Measurements from ENCODE around the gene AXIN1.
"Not testable (repeated sequence)": the region's sequence is repeated elsewhere in the genome, so short reads cannot be mapped to it uniquely, and the experiment has no call there.

Gene AXIN1

DNA sequence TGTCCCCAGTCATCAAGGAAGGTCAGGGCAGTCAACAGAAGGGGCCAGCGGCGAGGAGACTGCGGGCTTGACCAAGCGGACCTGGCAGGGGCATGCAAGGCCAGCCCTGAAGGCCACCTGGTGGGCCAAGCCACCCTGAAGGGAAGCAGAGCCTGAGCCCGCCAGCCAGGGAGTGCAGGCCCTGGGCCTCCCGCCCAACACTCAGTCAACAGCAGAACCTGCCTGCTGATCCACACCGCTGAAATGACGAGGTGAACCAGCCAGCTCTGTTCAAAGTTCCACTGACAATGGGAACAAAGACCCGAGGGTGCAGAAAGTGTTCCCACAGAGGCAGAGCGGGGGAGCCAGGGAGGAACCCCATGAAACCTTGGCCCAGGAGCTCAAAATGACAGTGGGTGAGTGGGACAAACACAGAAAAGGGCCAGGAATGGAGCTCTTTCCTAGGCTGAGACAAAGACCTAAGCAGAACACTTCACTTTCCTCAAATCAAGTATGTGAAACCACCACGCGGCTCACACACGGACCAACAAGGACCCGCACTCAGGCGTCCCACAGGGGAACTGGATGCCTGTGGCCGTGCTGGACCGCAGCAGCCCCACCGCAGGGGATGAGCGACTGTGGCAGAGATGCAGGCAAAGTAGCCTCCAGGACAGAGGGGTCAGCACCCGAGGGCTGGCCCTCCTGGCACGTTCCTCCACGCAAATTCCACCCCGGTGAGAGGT, 12.0 kb downstream of the AXIN1 start:
- H3K9ac ChIP-seq (ENCODE audit: low read length) = no peak overlapping the region
- no peaks in the 10 kb centered on the region for H3K27me3 ChIP-seq (ENCODE audit: control insufficient read depth, insufficient read depth, low read length)
- no peaks in the 10 kb centered on the region for H3K4me1 ChIP-seq (ENCODE audit: control insufficient read depth, insufficient read depth, low read length)
- no peak overlapping the region for H3K27ac ChIP-seq (ENCODE audit: low read depth, low read length)
- H3K4me3 ChIP-seq (ENCODE audit: low read length) = no peak overlapping the region
- H3K36me3 ChIP-seq (ENCODE audit: control insufficient read depth, insufficient read depth, low read length) = peaks cover 5% of the 10 kb centered on the region

- Histone ChIP-seq H3K9ac (ENCODE audit: low read length) (no peak overlapping the region), H3K27me3 (ENCODE audit: control insufficient read depth, insufficient read depth, low read length) (no peaks in the 10 kb centered on the region), H3K36me3 (ENCODE audit: control insufficient read depth, insufficient read depth, low read length) (no peaks in the 10 kb centered on the region), H3K4me1 (ENCODE audit: control insufficient read depth, insufficient read depth, low read length) (no peaks in the 10 kb centered on the region), H3K4me3 (ENCODE audit: low read length) (no peak overlapping the region), H3K27ac (ENCODE audit: low read depth, low read length) (no peak overlapping the region)
These were observed 12.8 kb downstream of the AXIN1 start for GRCh38 chr16:339680-340079.

DNA sequence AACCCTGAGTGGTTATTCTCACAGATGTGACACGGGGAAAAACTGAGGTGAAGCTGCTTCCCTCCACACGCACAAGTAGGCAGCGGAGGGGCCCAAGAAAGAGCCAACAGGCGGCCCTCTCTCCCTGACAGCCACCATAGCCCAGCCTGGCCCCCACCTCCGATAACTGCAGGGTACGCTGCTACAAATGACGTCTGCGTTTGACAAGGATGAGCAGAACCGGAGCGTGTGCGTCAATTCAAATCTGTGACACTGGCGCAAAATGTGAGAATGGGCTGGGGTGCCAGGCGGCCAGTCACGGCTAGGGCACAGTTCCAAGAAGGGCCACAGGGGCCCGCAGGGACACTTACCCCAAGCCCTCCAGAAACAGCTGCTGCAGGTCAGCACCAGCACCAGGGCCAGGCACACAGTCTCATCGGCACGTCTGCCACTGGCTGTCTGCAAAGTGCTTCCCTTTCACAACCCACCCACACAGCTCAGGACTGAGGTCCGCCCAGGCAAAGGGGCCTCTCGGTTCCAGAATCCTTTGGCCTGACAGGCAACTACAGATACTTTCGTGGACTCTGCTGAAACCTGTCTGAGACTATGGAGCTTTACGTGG, 14.4 kb downstream of the AXIN1 start:
- Histone ChIP-seq H3K9ac (ENCODE audit: low read length) (no peak overlapping the region), H3K27me3 (ENCODE audit: control insufficient read depth, insufficient read depth, low read length) (no peaks in the 10 kb centered on the region), H3K4me3 (ENCODE audit: low read length) (no peak overlapping the region), H3K27ac (ENCODE audit: low read depth, low read length) (no peak overlapping the region), H3K36me3 (ENCODE audit: control insufficient read depth, insufficient read depth, low read length) (no peaks in the 10 kb centered on the region), H3K4me1 (ENCODE audit: control insufficient read depth, insufficient read depth, low read length) (no peaks in the 10 kb centered on the region)

- Histone ChIP-seq H3K9ac (ENCODE audit: low read length) (no peak overlapping the region), H3K27me3 (ENCODE audit: control insufficient read depth, insufficient read depth, low read length) (no peaks in the 10 kb centered on the region), H3K27ac (ENCODE audit: low read depth, low read length) (no peak overlapping the region), H3K36me3 (ENCODE audit: control insufficient read depth, insufficient read depth, low read length) (no peaks in the 10 kb centered on the region), H3K4me3 (ENCODE audit: low read length) (no peak overlapping the region), H3K4me1 (ENCODE audit: control insufficient read depth, insufficient read depth, low read length) (no peaks in the 10 kb centered on the region)
These were observed 15.1 kb downstream of the AXIN1 start for GRCh38 chr16:337437-337836.

DNA sequence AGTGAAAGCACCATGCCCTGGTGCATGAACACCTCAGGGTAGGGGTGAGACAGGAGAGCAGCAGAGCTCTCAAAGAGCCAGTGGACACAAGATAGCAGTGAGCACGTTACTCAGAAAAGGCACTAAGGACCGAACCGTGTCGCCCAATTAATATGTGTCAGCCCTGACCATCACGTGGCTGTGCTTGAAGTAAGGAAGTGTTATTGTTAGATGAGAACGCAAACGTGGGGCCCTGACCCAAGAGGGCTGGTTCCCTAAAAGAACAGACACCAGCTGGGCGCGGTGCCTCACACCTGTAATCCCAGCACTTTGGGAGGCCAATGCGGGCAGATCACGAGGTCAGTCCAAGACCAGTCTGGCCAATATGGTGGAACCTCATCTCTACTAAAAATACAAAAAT, 16.3 kb downstream of the AXIN1 start:
- no peaks in the 10 kb centered on the region for H3K4me1 ChIP-seq (ENCODE audit: control insufficient read depth, insufficient read depth, low read length)
- no peaks in the 10 kb centered on the region for H3K36me3 ChIP-seq (ENCODE audit: control insufficient read depth, insufficient read depth, low read length)
- no peak overlapping the region for H3K27ac ChIP-seq (ENCODE audit: low read depth, low read length)
- no peak overlapping the region for H3K9ac ChIP-seq (ENCODE audit: low read length)
- no peaks in the 10 kb centered on the region for H3K27me3 ChIP-seq (ENCODE audit: control insufficient read depth, insufficient read depth, low read length)
- H3K4me3 ChIP-seq (ENCODE audit: low read length) = no peak overlapping the region

DNA sequence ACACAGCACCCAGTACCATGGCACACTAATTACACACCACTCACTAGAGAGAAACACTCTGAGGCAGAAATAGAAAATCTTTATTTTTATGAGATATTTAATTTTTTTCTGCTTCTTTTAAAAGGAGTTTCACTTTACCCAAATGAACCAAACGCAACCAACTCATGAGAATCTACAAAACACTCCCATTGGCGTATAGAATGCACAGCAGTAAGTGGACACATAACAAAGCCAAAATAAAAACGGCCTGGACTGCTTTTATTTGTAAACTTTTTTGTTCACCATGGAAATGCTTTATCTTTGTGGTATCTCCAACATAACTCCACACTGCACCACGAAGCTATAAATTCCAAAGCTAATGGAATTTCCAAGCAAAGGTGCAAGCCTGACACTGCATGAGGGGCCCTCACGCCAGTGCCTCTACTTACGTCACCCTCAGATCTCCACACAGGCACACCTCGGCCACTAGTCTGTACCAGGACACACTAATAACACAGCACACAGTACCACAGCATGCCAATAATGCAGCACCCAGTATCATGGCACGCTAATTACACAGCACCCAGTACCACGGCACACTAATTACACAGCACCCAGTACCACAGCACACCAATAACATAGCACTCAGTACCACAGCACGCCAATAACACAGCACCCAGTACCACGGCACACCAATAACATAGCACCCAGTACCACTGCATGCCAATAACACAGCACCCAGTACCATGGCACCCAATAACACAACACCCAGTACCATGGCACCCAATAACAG, 17.5 kb downstream of the AXIN1 start:
- H3K27ac ChIP-seq (ENCODE audit: low read depth, low read length); H3K27me3 ChIP-seq (ENCODE audit: control insufficient read depth, insufficient read depth, low read length); H3K4me3 ChIP-seq (ENCODE audit: low read length); H3K9ac ChIP-seq (ENCODE audit: low read length); H3K4me1 ChIP-seq (ENCODE audit: control insufficient read depth, insufficient read depth, low read length); H3K36me3 ChIP-seq (ENCODE audit: control insufficient read depth, insufficient read depth, low read length): not testable (repeated sequence)

DNA sequence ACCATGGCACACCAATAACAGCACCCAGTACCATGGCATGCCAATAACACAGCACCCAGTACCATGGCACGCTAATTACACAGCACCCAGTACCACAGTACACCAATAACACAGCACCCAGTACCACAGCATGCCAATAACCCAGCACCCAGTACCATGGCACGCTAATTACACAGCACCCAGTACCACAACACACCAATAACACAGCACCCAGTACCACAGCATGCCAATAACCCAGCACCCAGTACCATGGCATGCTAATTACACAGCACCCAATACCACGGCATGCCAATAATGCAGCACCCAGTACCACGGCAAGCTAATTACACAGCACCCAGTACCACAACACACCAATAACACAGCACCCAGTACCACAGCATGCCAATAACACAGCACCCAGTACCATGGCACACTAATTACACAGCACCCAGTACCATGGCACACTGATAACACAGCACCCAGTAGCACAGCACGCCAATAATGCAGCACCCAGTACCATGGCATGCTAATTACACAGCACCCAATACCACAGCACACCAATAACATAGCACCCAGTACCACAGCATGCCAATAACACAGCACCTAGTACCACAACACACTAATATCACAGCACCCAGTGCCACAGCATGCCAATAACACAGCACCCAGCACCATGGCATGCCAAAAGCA, 18.2 kb downstream of the AXIN1 start:
- H3K4me1 ChIP-seq (ENCODE audit: control insufficient read depth, insufficient read depth, low read length); H3K9ac ChIP-seq (ENCODE audit: low read length); H3K27ac ChIP-seq (ENCODE audit: low read depth, low read length); H3K27me3 ChIP-seq (ENCODE audit: control insufficient read depth, insufficient read depth, low read length); H3K36me3 ChIP-seq (ENCODE audit: control insufficient read depth, insufficient read depth, low read length); H3K4me3 ChIP-seq (ENCODE audit: low read length): not testable (repeated sequence)

DNA sequence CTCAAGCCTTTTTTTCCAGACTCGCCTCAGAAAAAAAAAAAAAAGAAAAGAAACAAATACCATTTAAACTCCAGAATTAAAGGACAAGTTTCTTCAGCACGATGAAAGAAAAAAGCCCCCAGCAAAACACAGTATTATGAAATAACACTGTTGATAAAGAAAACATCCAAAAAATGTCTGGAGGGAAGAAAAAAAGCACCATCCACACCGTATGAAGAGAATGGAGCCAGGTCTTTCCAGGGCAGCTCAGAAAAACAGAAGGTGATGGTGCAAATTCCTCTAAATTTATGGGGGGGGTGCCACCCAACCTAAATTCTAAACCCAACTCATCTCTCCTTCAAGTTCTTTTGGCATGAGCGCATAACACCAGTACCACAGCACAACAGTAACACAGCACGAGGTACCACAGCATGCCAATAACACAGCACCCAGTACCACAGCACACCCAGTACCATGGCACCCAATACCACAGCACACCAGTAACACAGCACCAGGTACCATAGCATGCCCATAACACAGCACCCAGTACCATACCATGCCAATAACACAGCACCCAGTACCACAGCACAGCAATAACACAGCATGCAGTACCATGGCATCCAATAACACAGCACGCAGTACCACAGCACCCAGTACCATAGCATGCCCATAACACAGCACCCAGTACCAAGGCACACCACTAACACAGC, 19.0 kb downstream of the AXIN1 start:
- Histone ChIP-seq H3K36me3 (ENCODE audit: control insufficient read depth, insufficient read depth, low read length) (no peaks in the 10 kb centered on the region), H3K4me3 (ENCODE audit: low read length) (no peak overlapping the region), H3K27ac (ENCODE audit: low read depth, low read length) (no peak overlapping the region), H3K27me3 (ENCODE audit: control insufficient read depth, insufficient read depth, low read length) (no peaks in the 10 kb centered on the region), H3K9ac (ENCODE audit: low read length) (no peak overlapping the region), H3K4me1 (ENCODE audit: control insufficient read depth, insufficient read depth, low read length) (no peaks in the 10 kb centered on the region)

DNA sequence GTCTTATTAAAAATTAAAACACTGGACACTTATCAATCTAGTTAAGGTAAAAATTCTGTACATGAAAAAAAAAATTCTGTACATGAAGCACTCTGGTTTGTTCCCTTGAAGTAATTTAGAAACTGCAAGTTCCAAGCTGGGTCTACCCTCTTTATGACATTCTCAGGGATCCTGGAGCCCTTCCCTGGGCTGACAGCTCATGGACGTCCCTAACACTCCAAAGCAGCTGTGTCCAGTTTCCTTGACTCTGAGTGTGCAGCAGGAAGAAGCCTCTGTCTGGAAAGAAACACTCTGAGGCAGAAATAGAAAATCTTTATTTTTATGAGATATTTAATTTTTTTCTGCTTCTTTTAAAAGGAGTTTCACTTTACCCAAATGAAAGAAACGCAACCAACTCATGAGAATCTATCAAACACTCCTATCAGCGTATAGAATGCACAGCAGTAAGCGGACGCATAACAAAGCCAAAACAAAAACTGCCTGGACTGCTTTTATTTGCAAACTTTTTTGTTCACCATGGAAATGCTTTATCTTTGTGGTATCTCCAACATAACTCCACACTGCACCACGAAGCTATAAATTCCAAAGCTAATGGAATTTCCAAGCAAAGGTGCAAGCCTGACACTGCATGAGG, 21.2 kb downstream of the AXIN1 start:
- not testable (repeated sequence) for H3K9ac ChIP-seq (ENCODE audit: low read length); H3K27me3 ChIP-seq (ENCODE audit: control insufficient read depth, insufficient read depth, low read length); H3K27ac ChIP-seq (ENCODE audit: low read depth, low read length); H3K4me3 ChIP-seq (ENCODE audit: low read length); H3K36me3 ChIP-seq (ENCODE audit: control insufficient read depth, insufficient read depth, low read length); H3K4me1 ChIP-seq (ENCODE audit: control insufficient read depth, insufficient read depth, low read length)

DNA sequence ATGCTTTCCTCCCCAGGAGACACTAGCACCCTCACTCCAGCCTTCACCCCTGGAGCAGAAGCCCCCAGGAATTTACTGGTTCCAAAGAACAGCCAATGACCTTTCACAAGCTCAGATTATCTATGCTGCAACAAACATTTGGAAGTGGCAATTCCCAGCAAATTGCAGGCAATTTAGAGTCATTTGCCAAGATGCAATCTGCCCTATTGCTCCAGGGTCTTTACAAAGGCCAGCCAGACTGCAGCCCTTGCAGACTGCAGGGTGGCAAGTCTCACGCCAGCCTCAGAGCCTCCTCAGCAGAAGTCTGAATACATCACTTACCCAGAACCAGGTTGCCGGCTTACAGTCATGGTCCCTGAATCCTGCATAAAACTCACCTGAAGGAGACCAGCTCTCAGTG, 21.8 kb downstream of the AXIN1 start:
- no peaks in the 10 kb centered on the region for H3K36me3 ChIP-seq (ENCODE audit: control insufficient read depth, insufficient read depth, low read length)
- no peaks in the 10 kb centered on the region for H3K4me1 ChIP-seq (ENCODE audit: control insufficient read depth, insufficient read depth, low read length)
- no peak overlapping the region for H3K4me3 ChIP-seq (ENCODE audit: low read length)
- no peak overlapping the region for H3K9ac ChIP-seq (ENCODE audit: low read length)
- no peaks in the 10 kb centered on the region for H3K27me3 ChIP-seq (ENCODE audit: control insufficient read depth, insufficient read depth, low read length)
- no peak overlapping the region for H3K27ac ChIP-seq (ENCODE audit: low read depth, low read length)

GRCh38 chr16:325375-326145, 27.0 kb downstream of the AXIN1 start:
- Histone ChIP-seq H3K9ac (ENCODE audit: low read length) (no peak overlapping the region), H3K27me3 (ENCODE audit: control insufficient read depth, insufficient read depth, low read length) (no peaks in the 10 kb centered on the region), H3K4me1 (ENCODE audit: control insufficient read depth, insufficient read depth, low read length) (no peaks in the 10 kb centered on the region), H3K4me3 (ENCODE audit: low read length) (no peak overlapping the region), H3K36me3 (ENCODE audit: control insufficient read depth, insufficient read depth, low read length) (no peaks in the 10 kb centered on the region), H3K27ac (ENCODE audit: low read depth, low read length) (no peak overlapping the region)
